HepG2 (cell line): ENCODE data around the gene ARHGAP32. TPM values are rescaled to one million over a fixed set of nuclear protein-coding genes. Genes with fewer than 3 reads are reported as not detected.
"Not testable (repeated sequence)": the region's sequence is repeated elsewhere in the genome, so short reads cannot be mapped to it uniquely, and the experiment has no call there.

ENCODE experiments used
- ATAC-seq: fragments of 200-7000 bp; cut with Tn5 transposase; 3 replicates; pipeline ENCODE4 v1.9.1; 2020; ENCODE audit warnings: mild to moderate bottlenecking, moderate library complexity
- BruUV-seq: library from RNA; stranded (reverse); fragments of 400-500 nt; replicated peaks from 2 replicates; lab custom pipeline; 2021; lab: Mats Ljungman, UMichigan
- CTCF ChIA-PET: fragments of 300-600 bp; formaldehyde crosslinking; extraction: SDS; loops from one replicate; lab custom pipeline; 2021; ENCODE audit warnings: low total read pairs, inconsistent platforms, low intra/inter-chr PET ratio; lab: Yijun Ruan, JAX
- POLR2A ChIA-PET: fragments of 350-600 bp; sonication (Branson Sonifier 250); formaldehyde crosslinking; loops from one replicate; lab custom pipeline; 2020; ENCODE audit warnings: antibody characterized with exemption, inconsistent platforms; lab: Yijun Ruan, JAX
- DNase-seq: peaks from one replicate; pipeline ENCODE4 v3.0.0-alpha.2; 2015; ENCODE audit warnings: low spot score
- FAIRE-seq: peaks from 3 replicates; lab custom pipeline; 2011; peaks lifted over from hg19 to GRCh38; lab: Jason Lieb, UNC
- H2AFZ ChIP-seq: one replicate; pipeline ENCODE4 v1.6.1; 2011; ENCODE audit warnings: low read length, inconsistent platforms
- H3K27ac ChIP-seq: fragments of 300-600 bp; 3 replicates; pipeline ENCODE4 v1.8.0; 2011; ENCODE audit warnings: mixed run types, mild to moderate bottlenecking, mixed read lengths, low read length, inconsistent platforms; ENCODE audit not compliant: insufficient read depth; ENCODE audit errors: extremely low read length
- H3K27me3 ChIP-seq, 2 experiments: fragments of 200-600 bp in 1 of 2; 2 replicates in 1 of 2; 3 replicates in 1 of 2; pipeline versions ENCODE4 v1.6.0 to v1.8.0; 2011; ENCODE audit warnings: low read length in 2 of 2, mild to moderate bottlenecking in 2 of 2, moderate library complexity in 2 of 2, inconsistent platforms in 1 of 2; ENCODE audit not compliant: insufficient read depth in 2 of 2, control insufficient read depth in 1 of 2
- H3K36me3 ChIP-seq, 2 experiments: fragments of 200-600 bp in 1 of 2; replicated peaks in 1 of 2; 2 replicates in 1 of 2; 3 replicates in 1 of 2; pipeline versions ENCODE4 v1.5.1 to v1.8.0; 2011; ENCODE audit warnings: low read length in 2 of 2, inconsistent platforms in 1 of 2; ENCODE audit not compliant: insufficient read depth in 2 of 2, control insufficient read depth in 1 of 2
- H3K4me1 ChIP-seq: 2 replicates; pipeline ENCODE4 v1.5.1; 2012; ENCODE audit warnings: low read length, inconsistent platforms; ENCODE audit not compliant: insufficient read depth
- H3K4me2 ChIP-seq: 2 replicates; pipeline ENCODE4 v1.6.0; 2011; ENCODE audit warnings: low read depth, low read length, inconsistent platforms
- H3K4me3 ChIP-seq, 3 experiments: fragments of 200-600 bp in 1 of 3; sonication (generic), shearing (Covaris generic) in 1 of 3; replicated peaks in 1 of 3; 2 replicates each; pipeline ENCODE4 v1.5.1; 2011 to 2016; ENCODE audit warnings: low read length in 3 of 3, inconsistent platforms in 2 of 3, low read depth in 2 of 3, mild to moderate bottlenecking in 2 of 3, control low read depth in 1 of 3, mixed read lengths in 1 of 3; ENCODE audit not compliant: insufficient read depth in 1 of 3
- H3K79me2 ChIP-seq: one replicate; pipeline ENCODE4 v1.6.1; 2011; ENCODE audit warnings: low read length, inconsistent platforms; ENCODE audit not compliant: insufficient read depth
- H3K9ac ChIP-seq: 2 replicates; pipeline ENCODE4 v1.6.0; 2011; ENCODE audit warnings: mild to moderate bottlenecking, low read depth, low read length, inconsistent platforms; ENCODE audit not compliant: insufficient read depth
- H3K9me3 ChIP-seq: 2 replicates; pipeline ENCODE4 v1.5.1; 2012; ENCODE audit warnings: mild to moderate bottlenecking, low read length
- H4K20me1 ChIP-seq: 2 replicates; pipeline ENCODE4 v1.6.0; 2011; ENCODE audit warnings: inconsistent platforms, mild to moderate bottlenecking, low read length, moderate library complexity; ENCODE audit not compliant: insufficient read depth
- ATF1 ChIP-seq: IDR thresholded peaks from 2 replicates; pipeline ENCODE4 v1.6.1; 2016; ENCODE audit warnings: mild to moderate bottlenecking, control low read depth
- GATAD2A ChIP-seq: IDR thresholded peaks from 2 replicates; pipeline ENCODE4 v1.6.1; 2016
- HDAC2 ChIP-seq: sonication (generic); formaldehyde crosslinking; IDR thresholded peaks from 2 replicates; pipeline ENCODE4 v1.4.0; 2020; ENCODE audit warnings: missing genetic modification reagents
- MTF1 ChIP-seq: sonication (generic); formaldehyde crosslinking; IDR thresholded peaks from 2 replicates; pipeline ENCODE4 v1.5.0; 2020; ENCODE audit warnings: missing genetic modification reagents
- NCOA1 ChIP-seq: sonication (generic); formaldehyde crosslinking; IDR thresholded peaks from 2 replicates; pipeline ENCODE4 v1.9.0; 2021; ENCODE audit warnings: missing genetic modification reagents
- SNAI1 ChIP-seq: sonication (generic); formaldehyde crosslinking; IDR thresholded peaks from 2 replicates; pipeline ENCODE4 v1.5.0; 2020; ENCODE audit warnings: mild to moderate bottlenecking, missing genetic modification reagents, borderline replicate concordance
- TMF1 ChIP-seq: sonication (generic); formaldehyde crosslinking; IDR thresholded peaks from 2 replicates; pipeline ENCODE4 v1.8.1; 2022; ENCODE audit warnings: low read depth, missing genetic modification reagents
- ZBTB20 ChIP-seq: sonication (generic); formaldehyde crosslinking; IDR thresholded peaks from 2 replicates; pipeline ENCODE4 v1.8.1; 2023; ENCODE audit warnings: missing genetic modification reagents, low read depth, mild to moderate bottlenecking, borderline replicate concordance
- ZBTB3 ChIP-seq: sonication (generic); formaldehyde crosslinking; IDR thresholded peaks from 2 replicates; pipeline ENCODE4 v1.4.0; 2020; ENCODE audit warnings: low read depth, mild to moderate bottlenecking, moderate library complexity, missing genetic modification reagents, borderline replicate concordance
- ZNF317 ChIP-seq: sonication (generic); formaldehyde crosslinking; IDR thresholded peaks from 2 replicates; pipeline ENCODE4 v1.5.0; 2020; ENCODE audit warnings: mild to moderate bottlenecking, missing genetic modification reagents
- ZNF563 ChIP-seq: sonication (generic); formaldehyde crosslinking; IDR thresholded peaks from 2 replicates; pipeline ENCODE4 v1.8.0; 2022; ENCODE audit warnings: mild to moderate bottlenecking, moderate library complexity, missing genetic modification reagents
- WGBS: methylation state at CpG from one replicate; pipeline ENCODE4 v1.1.6; 2017; ENCODE audit warnings: low lambda C conversion rate; 5-methylcytosine and 5-hydroxymethylcytosine counted together
- in situ Hi-C: cut with HindIII; loops from 2 replicates; pipeline ENCODE4 v1.10.0; 2017; ENCODE audit warnings: low pct_unique_long_range_greater_than_20kb; ENCODE audit not compliant: extremely low pct_ligation_motif_present
- intact Hi-C: fragments of 100-400 bp; cut with micrococcal nuclease; formaldehyde crosslinking; loops from one replicate; pipeline ENCODE4 v1.10.0; 2022; ENCODE audit not compliant: unreplicated experiment
- polyA plus RNA-seq, 8 experiments: library from polyadenylated mRNA; depleted of rRNA in 3 of 8; stranded (reverse) in 7 of 8; unstranded in 1 of 8; fragments of >200 nt; fragmentation: Illumina TruSeq in 4 of 8; extraction: Trizol in 4 of 8; gene quantifications; 2 replicates each; pipeline versions ENCODE4 v1.2.1 to v1.2.3, GENCODE V29; 2011 to 2016; ENCODE audit warnings: low read depth in 4 of 8, missing spikeins in 1 of 8, mixed read lengths in 1 of 8; ENCODE audit not compliant: insufficient read depth in 1 of 8
- total RNA-seq, 5 experiments: library from RNA; depleted of rRNA; stranded (reverse); fragments of >200 nt; fragmentation: Illumina TruSeq; extraction: Trizol; gene quantifications; 2 replicates each; pipeline ENCODE4 v1.2.3, GENCODE V29; 2016; ENCODE audit warnings: low read depth in 1 of 5
- TF ChIP-seq, protein P1 (sequence below): sonication (generic); formaldehyde crosslinking; IDR thresholded peaks from 2 replicates; pipeline ENCODE4 v1.5.1; 2020; ENCODE audit warnings: mild to moderate bottlenecking, missing genetic modification reagents, moderate library complexity

The ARHGAP32 gene
- total and polyA plus RNA-seq, 2 of the 13 experiments (the other 11 are each of a cell fraction or from before 2014, with no cell fraction given): 6.3 to 8.2 TPM

DNA sequence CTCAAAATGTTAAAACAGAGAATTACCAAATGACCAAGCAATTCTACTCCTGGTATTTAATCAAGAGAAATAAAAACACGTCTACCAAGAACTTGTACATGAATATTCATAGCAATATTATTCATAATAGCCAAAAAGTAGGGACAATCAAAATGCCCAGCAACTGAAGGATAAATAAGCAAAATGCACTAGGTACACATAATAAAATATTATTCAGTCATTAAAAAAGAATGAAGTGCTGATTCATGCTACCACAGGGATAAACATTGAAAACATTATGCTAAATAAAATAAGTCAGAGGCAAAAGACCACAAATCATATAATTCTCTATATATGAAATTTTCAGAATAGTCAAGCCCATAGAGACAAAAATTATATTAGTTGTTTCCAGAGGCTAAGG lies 24.8 kb downstream of the ARHGAP32 start:
- H3K9ac ChIP-seq: no peak overlapping the region
- intact Hi-C loops: no loop called here
- H3K79me2 ChIP-seq: peaks cover 9% of the 10 kb centered on the region
- ATAC-seq (no peak), FAIRE-seq (no peak), DNase-seq (no peak)
- WGBS: 94% methylated on average over 1 of the region's 1 CpG
- no peak overlapping the region for H3K27ac ChIP-seq
- H3K4me3 ChIP-seq: no peak overlapping the region
- H3K4me2 ChIP-seq: no peak overlapping the region
- POLR2A ChIA-PET: no interaction called here
- H3K9me3 ChIP-seq: no peaks in the 10 kb centered on the region; the same call in 1 of the 2 replicates
- BruUV-seq: no TSS peak
- H3K27me3 ChIP-seq: no peaks in the 10 kb centered on the region
- no peaks in the 10 kb centered on the region for H3K4me1 ChIP-seq
- TF ChIP-seq HDAC2 (CRISPR knock-in tag) (no peak), ZNF563 (CRISPR knock-in tag) (no peak), ZNF317 (CRISPR knock-in tag) (no peak), ZBTB20 (no peak), NCOA1 (CRISPR knock-in tag) (no peak), ATF1 (CRISPR knock-in tag) (no peak)
- TF ChIP-seq, protein P1, sequence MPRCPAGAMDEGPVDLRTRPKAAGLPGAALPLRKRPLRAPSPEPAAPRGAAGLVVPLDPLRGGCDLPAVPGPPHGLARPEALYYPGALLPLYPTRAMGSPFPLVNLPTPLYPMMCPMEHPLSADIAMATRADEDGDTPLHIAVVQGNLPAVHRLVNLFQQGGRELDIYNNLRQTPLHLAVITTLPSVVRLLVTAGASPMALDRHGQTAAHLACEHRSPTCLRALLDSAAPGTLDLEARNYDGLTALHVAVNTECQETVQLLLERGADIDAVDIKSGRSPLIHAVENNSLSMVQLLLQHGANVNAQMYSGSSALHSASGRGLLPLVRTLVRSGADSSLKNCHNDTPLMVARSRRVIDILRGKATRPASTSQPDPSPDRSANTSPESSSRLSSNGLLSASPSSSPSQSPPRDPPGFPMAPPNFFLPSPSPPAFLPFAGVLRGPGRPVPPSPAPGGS: no peak
- TF ChIP-seq, all 625 proteins: peak for 0
- Histone ChIP-seq H3K36me3 (no peaks in the 10 kb centered on the region), H2AFZ (no peak overlapping the region), H4K20me1 (no peaks in the 10 kb centered on the region)
- in situ Hi-C loops: no loop called here
- CTCF ChIA-PET: no interaction called here

GRCh38 chr11:129163714-129164164 lies 28.4 kb downstream of the ARHGAP32 start:
- ChIA-PET POLR2A (no interaction called here), CTCF (no interaction called here)
- Histone ChIP-seq H3K79me2 (peaks cover 9% of the 10 kb centered on the region), H3K27me3 (no peaks in the 10 kb centered on the region), H3K9ac (no peak overlapping the region), H4K20me1 (no peaks in the 10 kb centered on the region), H3K36me3 (no peaks in the 10 kb centered on the region), H3K4me2 (no peak overlapping the region), H2AFZ (no peak overlapping the region), H3K4me1 (no peaks in the 10 kb centered on the region), H3K4me3 (no peak overlapping the region), H3K27ac (no peak overlapping the region), H3K9me3 (no peaks in the 10 kb centered on the region; the same call in 1 of the 2 replicates)
- in situ Hi-C loops: no loop called here
- intact Hi-C loops: no loop called here
- no peak for DNase-seq
- TF ChIP-seq TMF1: no peak
- TF ChIP-seq ZBTB3: no peak
- TF ChIP-seq SNAI1 (CRISPR knock-in tag): no peak
- TF ChIP-seq MTF1 (CRISPR knock-in tag): no peak
- TF ChIP-seq GATAD2A: no peak
- ATAC-seq: no peak
- no TSS peak for BruUV-seq
- 98% methylated on average over 3 of the region's 3 CpGs for WGBS
- no peak for FAIRE-seq

GRCh38 chr11:129157080-129157479 lies 35.0 kb downstream of the ARHGAP32 start:
- BruUV-seq: not testable (repeated sequence)

More at GRCh38 chr11:129157080-129157479, 35.0 kb downstream of the ARHGAP32 start:
- H3K4me1 ChIP-seq, H3K4me2 ChIP-seq, H3K4me3 ChIP-seq, DNase-seq, FAIRE-seq, H3K9me3 ChIP-seq, ATAC-seq, POLR2A ChIA-PET, in situ Hi-C loops, H3K27me3 ChIP-seq, H4K20me1 ChIP-seq, CTCF ChIA-PET, H3K36me3 ChIP-seq, H2AFZ ChIP-seq, H3K79me2 ChIP-seq, H3K9ac ChIP-seq, intact Hi-C loops, H3K27ac ChIP-seq: not testable (repeated sequence)
- WGBS: 95% methylated on average over 3 of the region's 3 CpGs
